H9 (cell line): ENCODE results near the gene RPL34. TPM values are rescaled to one million over a fixed set of nuclear protein-coding genes. Genes with fewer than 3 reads are reported as not detected.

Experiments used
- DNase-seq: peaks from one replicate; pipeline ENCODE4 v3.0.0-alpha.2; 2017
- H2AFZ ChIP-seq: one replicate; pipeline ENCODE4 v1.6.1; 2013; ENCODE audit warnings: mild to moderate bottlenecking, low read length, control low read depth, moderate library complexity
- H2AK5ac ChIP-seq: 2 replicates; pipeline ENCODE4 v1.6.1; 2013; ENCODE audit warnings: low read length, control low read depth, mixed read lengths; ENCODE audit not compliant: insufficient read length
- H2BK120ac ChIP-seq: one replicate; pipeline ENCODE4 v1.6.1; 2013; ENCODE audit warnings: low read depth, mild to moderate bottlenecking, low read length, control low read depth, inconsistent platforms; ENCODE audit not compliant: poor library complexity, severe bottlenecking
- H2BK12ac ChIP-seq: 2 replicates; pipeline ENCODE4 v1.6.1; 2013; ENCODE audit warnings: low read length, control low read depth, mixed read lengths, low read depth; ENCODE audit not compliant: insufficient read length
- H2BK15ac ChIP-seq: 2 replicates; pipeline ENCODE4 v1.6.1; 2013; ENCODE audit warnings: low read depth, low read length, control low read depth
- H2BK20ac ChIP-seq: one replicate; pipeline ENCODE4 v1.6.1; 2013; ENCODE audit warnings: low read depth, mild to moderate bottlenecking, low read length, control low read depth, inconsistent platforms; ENCODE audit not compliant: poor library complexity, severe bottlenecking
- H2BK5ac ChIP-seq: 2 replicates; pipeline ENCODE4 v1.6.1; 2013; ENCODE audit warnings: low read length, control low read depth, mixed read lengths; ENCODE audit not compliant: insufficient read length
- H3K14ac ChIP-seq: 2 replicates; pipeline ENCODE4 v1.6.1; 2013; ENCODE audit warnings: low read length, control low read depth; ENCODE audit not compliant: insufficient read depth
- H3K18ac ChIP-seq: 2 replicates; pipeline ENCODE4 v1.6.1; 2013; ENCODE audit warnings: low read depth, mild to moderate bottlenecking, mixed read lengths, low read length, control low read depth; ENCODE audit not compliant: insufficient read length
- H3K23ac ChIP-seq: 2 replicates; pipeline ENCODE4 v1.6.1; 2013; ENCODE audit warnings: low read length, control low read depth, mixed read lengths, low read depth; ENCODE audit not compliant: insufficient read length
- H3K23me2 ChIP-seq: 2 replicates; pipeline ENCODE4 v1.6.1; 2013; ENCODE audit warnings: low read depth, mild to moderate bottlenecking, mixed read lengths, low read length, control low read depth; ENCODE audit not compliant: insufficient read length, poor library complexity, severe bottlenecking
- H3K27ac ChIP-seq: 2 replicates; pipeline ENCODE4 v1.5.1; 2013; ENCODE audit warnings: low read length, control low read depth, mixed read lengths, low read depth; ENCODE audit not compliant: insufficient read length
- H3K27me3 ChIP-seq: 2 replicates; pipeline ENCODE4 v1.6.1; 2013; ENCODE audit warnings: low read length, control low read depth, inconsistent platforms; ENCODE audit not compliant: insufficient read depth
- H3K4ac ChIP-seq: 2 replicates; pipeline ENCODE4 v1.6.1; 2013; ENCODE audit warnings: low read depth, mild to moderate bottlenecking, control low read depth, inconsistent platforms, low read length, moderate library complexity
- H3K4me1 ChIP-seq: 2 replicates; pipeline ENCODE4 v1.6.1; 2013; ENCODE audit warnings: low read length, control low read depth, inconsistent platforms; ENCODE audit not compliant: insufficient read depth
- H3K4me2 ChIP-seq: 2 replicates; pipeline ENCODE4 v1.6.1; 2013; ENCODE audit warnings: low read length, control low read depth, mixed read lengths; ENCODE audit not compliant: insufficient read length, insufficient read depth
- H3K56ac ChIP-seq: 2 replicates; pipeline ENCODE4 v1.6.1; 2013; ENCODE audit warnings: low read depth, mild to moderate bottlenecking, mixed read lengths, low read length, control low read depth; ENCODE audit not compliant: insufficient read length
- H3K79me1 ChIP-seq: 2 replicates; pipeline ENCODE4 v1.6.1; 2013; ENCODE audit warnings: low read depth, mild to moderate bottlenecking, moderate library complexity, low read length, control low read depth, inconsistent platforms; ENCODE audit not compliant: insufficient read depth, poor library complexity, severe bottlenecking
- H3K79me2 ChIP-seq: 2 replicates; pipeline ENCODE4 v1.6.1; 2013; ENCODE audit warnings: low read length, control low read depth, inconsistent platforms; ENCODE audit not compliant: insufficient read depth
- H3K9ac ChIP-seq: 2 replicates; pipeline ENCODE4 v1.6.1; 2013; ENCODE audit warnings: low read length, control low read depth, mixed read lengths; ENCODE audit not compliant: insufficient read length; ENCODE audit errors: extremely low read depth
- H3K9me3 ChIP-seq: one replicate; pipeline ENCODE4 v1.6.1; 2013; ENCODE audit warnings: low read depth, low read length, inconsistent platforms; ENCODE audit not compliant: control insufficient read depth
- H3T11ph ChIP-seq: one replicate; pipeline ENCODE4 v1.6.1; 2013; ENCODE audit warnings: mild to moderate bottlenecking, low read length, control low read depth, inconsistent platforms
- H4K20me1 ChIP-seq: one replicate; pipeline ENCODE4 v1.6.1; 2013; ENCODE audit not compliant: control insufficient read depth, insufficient read length, insufficient read depth
- H4K5ac ChIP-seq: 2 replicates; pipeline ENCODE4 v1.6.1; 2013; ENCODE audit warnings: low read depth, mild to moderate bottlenecking, mixed read lengths, low read length, control low read depth; ENCODE audit not compliant: insufficient read length
- H4K8ac ChIP-seq: replicated peaks from 2 replicates; pipeline ENCODE4 v1.6.1; 2013; ENCODE audit warnings: low read length, control low read depth, mixed read lengths, low read depth; ENCODE audit not compliant: insufficient read length
- H4K91ac ChIP-seq: 2 replicates; pipeline ENCODE4 v1.6.1; 2013; ENCODE audit warnings: low read depth, mild to moderate bottlenecking, moderate library complexity, mixed read lengths, low read length, control low read depth; ENCODE audit not compliant: insufficient read length
- H3K27ac Mint-ChIP-seq, 3 experiments: 2 replicates in 2 of 3; 3 replicates in 1 of 3; pipeline ENCODE4 v1.8.0; 2020 to 2021; ENCODE audit warnings: mixed read lengths in 3 of 3, mild to moderate bottlenecking in 1 of 3, moderate library complexity in 1 of 3
- H3K27me3 Mint-ChIP-seq: 2 replicates; pipeline ENCODE4 v1.8.0; 2021; ENCODE audit warnings: low read depth, mild to moderate bottlenecking, moderate library complexity, mixed read lengths
- H3K36me3 Mint-ChIP-seq, 3 experiments: 2 replicates in 2 of 3; 3 replicates in 1 of 3; pipeline ENCODE4 v1.8.0; 2020 to 2021; ENCODE audit warnings: low read depth in 3 of 3, mixed read lengths in 3 of 3; ENCODE audit not compliant: insufficient read depth in 1 of 3
- H3K4me1 Mint-ChIP-seq, 2 experiments: 2 replicates each; pipeline ENCODE4 v1.8.0; 2020; ENCODE audit warnings: mixed read lengths in 2 of 2
- H3K4me3 Mint-ChIP-seq, 2 experiments: 2 replicates in 1 of 2; 3 replicates in 1 of 2; pipeline ENCODE4 v1.8.0; 2020 to 2021; ENCODE audit warnings: mild to moderate bottlenecking in 2 of 2, mixed read lengths in 2 of 2, moderate library complexity in 1 of 2
- H3K9me3 Mint-ChIP-seq, 2 experiments: 2 replicates in 1 of 2; 3 replicates in 1 of 2; pipeline ENCODE4 v1.8.0; 2020; ENCODE audit warnings: mild to moderate bottlenecking in 2 of 2, mixed read lengths in 2 of 2, moderate library complexity in 1 of 2
- CTCF ChIP-seq: fragments of 200-600 bp; sonication (generic); conservative IDR thresholded peaks from 3 replicates; pipeline ENCODE4 v1.8.0; 2021; ENCODE audit warnings: antibody characterized with exemption, mild to moderate bottlenecking
- WGBS: extraction: QIAGEN DNeasy Blood & Tissue Kit; methylation state at CpG from one replicate; pipeline ENCODE4 v1.1.7; 2013; ENCODE audit warnings: missing lambda C conversion rate, low lambda C conversion rate, mixed read lengths; ENCODE audit not compliant: insufficient read length; ENCODE audit errors: extremely low coverage; 5-methylcytosine and 5-hydroxymethylcytosine counted together
- total RNA-seq: library from RNA; stranded (reverse); gene quantifications from 2 replicates; pipeline ENCODE4 v1.2.1, GENCODE V29; 2021

Gene RPL34
- total RNA-seq, 1 experiment from 2014 or later = 1,375 TPM

- H3K79me1 ChIP-seq = no peaks in the 10 kb centered on the region
- WGBS = no CpG with 5 or more reads among the region's 6 CpGs
- no peak overlapping the region for H2BK20ac ChIP-seq
- no peak overlapping the region for H3K14ac ChIP-seq
- no peak overlapping the region for H2BK120ac ChIP-seq
- no peak overlapping the region for H3K4ac ChIP-seq
- no peaks in the 10 kb centered on the region for H3K9me3 ChIP-seq
- H3K79me2 ChIP-seq = peaks cover 27% of the 10 kb centered on the region; the same call in 1 of the 2 replicates
- no peak overlapping the region for H3T11ph ChIP-seq
- H3K27ac Mint-ChIP-seq = peak overlapping the region; percentile 28 to 98 (median 59); a peak in 3 of 7 replicates
- H3K9me3 Mint-ChIP-seq = no peaks in the 10 kb centered on the region
- H4K5ac ChIP-seq = no peak overlapping the region
- no peaks in the 10 kb centered on the region for H3K4me1 ChIP-seq
- H3K9ac ChIP-seq = peak overlapping the region; percentile 40
- TF ChIP-seq CTCF = no peak
- peaks cover 3 to 10% of the 10 kb centered on the region in 2 experiments; a peak in 3 of 4 replicates for H3K4me1 Mint-ChIP-seq
- no peak overlapping the region for H3K56ac ChIP-seq
- DNase-seq = no peak
- H3K23me2 ChIP-seq = peaks cover 5% of the 10 kb centered on the region
- H3K18ac ChIP-seq = no peak overlapping the region
- H2BK12ac ChIP-seq = no peak overlapping the region
- peak overlapping the region; percentile 40 for H2AFZ ChIP-seq
- H2BK15ac ChIP-seq = no peak overlapping the region
- no peak overlapping the region for H4K91ac ChIP-seq
- H4K20me1 ChIP-seq = no peaks in the 10 kb centered on the region
- no peak overlapping the region for H4K8ac ChIP-seq
- H3K27me3 ChIP-seq = no peaks in the 10 kb centered on the region
- no peaks in the 10 kb centered on the region for H3K27me3 Mint-ChIP-seq
- no peak overlapping the region for H2AK5ac ChIP-seq
- peak overlapping the region; percentile 81 for H3K4me2 ChIP-seq
- H3K36me3 Mint-ChIP-seq = peaks cover 0 to 6% (median 6%) of the 10 kb centered on the region in 3 experiments; a peak in 2 of 7 replicates
- peak overlapping the region; percentile 62 to 82 for H3K4me3 Mint-ChIP-seq
- H3K27ac ChIP-seq = no peak overlapping the region
- no peak overlapping the region for H3K23ac ChIP-seq
- no peak overlapping the region for H2BK5ac ChIP-seq
Measured at GRCh38 chr4:108649863-108650211, 29.5 kb downstream of the RPL34 start.
